NCI-H524 treated with DMSO at 0.1 percent for 48 hours (cell line): Measurements from ENCODE around the gene TEX2.

Source experiments
- DNase-seq: peaks from one replicate; lab custom pipeline; 2025; lab: John Stamatoyannopoulos, UW

TEX2 gene

GRCh38 chr17:64263000-64263766, at the start of gene TEX2:
TSS of gene TEX2 (minus strand) at chr17:64263260. CDS start at chr17:64214217, 49,043 bp downstream.
- DNase-seq = peak; percentile 69

GRCh38 chr17:64309710-64310109, 46.6 kb upstream of the TEX2 start:
- no peak for DNase-seq

GRCh38 chr17:64309021-64309420, 46.0 kb upstream of the TEX2 start:
- no peak for DNase-seq

- peak; percentile 35 for DNase-seq
These were observed 43.9 kb upstream of the TEX2 start for GRCh38 chr17:64306850-64307463.

- no peak for DNase-seq
These were observed 41.5 kb upstream of the TEX2 start for GRCh38 chr17:64304551-64304950.

- DNase-seq = no peak
These were observed 37.6 kb upstream of the TEX2 start for GRCh38 chr17:64300699-64300965.

- no peak for DNase-seq
These were observed 34.5 kb upstream of the TEX2 start for GRCh38 chr17:64297467-64298088.

- no peak for DNase-seq
These were observed 33.2 kb upstream of the TEX2 start for GRCh38 chr17:64296246-64296645.

- no peak for DNase-seq
These were observed 32.1 kb upstream of the TEX2 start for GRCh38 chr17:64295146-64295545.

- DNase-seq = no peak
These were observed 28.3 kb upstream of the TEX2 start for GRCh38 chr17:64291268-64291851.

- DNase-seq = no peak
These were observed 26.7 kb upstream of the TEX2 start for GRCh38 chr17:64289741-64290141.

GRCh38 chr17:64282753-64283080, 19.7 kb upstream of the TEX2 start:
- no peak for DNase-seq

GRCh38 chr17:64281962-64282752, 19.1 kb upstream of the TEX2 start:
- peak; percentile 47 for DNase-seq

GRCh38 chr17:64278614-64279013, 15.6 kb upstream of the TEX2 start:
- DNase-seq = no peak

- DNase-seq = no peak
These were observed 14.9 kb upstream of the TEX2 start for GRCh38 chr17:64277831-64278562.

GRCh38 chr17:64276961-64277505, 14.0 kb upstream of the TEX2 start:
- no peak for DNase-seq

- DNase-seq = no peak
These were observed 12.0 kb upstream of the TEX2 start for GRCh38 chr17:64275016-64275415.

GRCh38 chr17:64273006-64273405, 9.9 kb upstream of the TEX2 start:
- DNase-seq = no peak

GRCh38 chr17:64270885-64271284, 7.8 kb upstream of the TEX2 start:
- no peak for DNase-seq

- DNase-seq = no peak
These were observed 6.9 kb upstream of the TEX2 start for GRCh38 chr17:64269687-64270649.
